Measurements from ENCODE around the gene DTNBP1.

DTNBP1 gene

GRCh38 chr6:15622045-15622740, 40.6 kb downstream of the DTNBP1 start:
- no peak for DNase-seq

GRCh38 chr6:15621203-15622044, 41.4 kb downstream of the DTNBP1 start:
- no peak for DNase-seq

- no peak for DNase-seq
These were observed 42.2 kb downstream of the DTNBP1 start for GRCh38 chr6:15620611-15621010.

GRCh38 chr6:15619330-15619729, 43.5 kb downstream of the DTNBP1 start:
- DNase-seq, result no peak

- no peak for DNase-seq
These were observed 44.1 kb downstream of the DTNBP1 start for GRCh38 chr6:15618685-15619084.

GRCh38 chr6:15616261-15616660, 46.6 kb downstream of the DTNBP1 start:
- DNase-seq, result no peak

- no peak for DNase-seq
These were observed 47.0 kb downstream of the DTNBP1 start for GRCh38 chr6:15615802-15616201.

GRCh38 chr6:15614277-15614676, 48.6 kb downstream of the DTNBP1 start:
- DNase-seq, result no peak

- DNase-seq, result no peak
These were observed 54.4 kb downstream of the DTNBP1 start for GRCh38 chr6:15608396-15608795.

GRCh38 chr6:15607603-15608002, 55.2 kb downstream of the DTNBP1 start:
- DNase-seq, result no peak

GRCh38 chr6:15606347-15606746, 56.5 kb downstream of the DTNBP1 start:
- no peak for DNase-seq

- DNase-seq, result no peak
These were observed 58.0 kb downstream of the DTNBP1 start for GRCh38 chr6:15604843-15605242.

- no peak for DNase-seq
These were observed 60.7 kb downstream of the DTNBP1 start for GRCh38 chr6:15602154-15602553.

- DNase-seq, result no peak
These were observed 64.5 kb downstream of the DTNBP1 start for GRCh38 chr6:15598273-15598798.

- DNase-seq, result no peak
These were observed 66.5 kb downstream of the DTNBP1 start for GRCh38 chr6:15596186-15596896.

- no peak for DNase-seq
These were observed 67.2 kb downstream of the DTNBP1 start for GRCh38 chr6:15595461-15596173.

- DNase-seq, result no peak
These were observed 68.1 kb downstream of the DTNBP1 start for GRCh38 chr6:15594512-15595259.

GRCh38 chr6:15593798-15594197, 69.0 kb downstream of the DTNBP1 start:
- DNase-seq, result no peak

GRCh38 chr6:15592610-15593009, 70.2 kb downstream of the DTNBP1 start:
- DNase-seq, result no peak

- DNase-seq, result no peak
These were observed 73.7 kb downstream of the DTNBP1 start for GRCh38 chr6:15588971-15589634.

- no peak for DNase-seq
These were observed 76.3 kb downstream of the DTNBP1 start for GRCh38 chr6:15586503-15586902.
